H1 (cell line): ENCODE results near the gene STX16. TPM values are rescaled to one million over a fixed set of nuclear protein-coding genes. Genes with fewer than 3 reads are reported as not detected.

Experiments used
- CTCF ChIA-PET: fragments of 300-600 bp; sonication (Branson Sonifier 250); formaldehyde crosslinking; loops from one replicate; lab custom pipeline; 2021; ENCODE audit not compliant: partially characterized antibody; lab: Charles Lee
- POLR2A ChIA-PET: fragments of 300-600 bp; sonication (Branson Sonifier 250); formaldehyde crosslinking; loops from one replicate; lab custom pipeline; 2021; ENCODE audit warnings: inconsistent platforms; ENCODE audit not compliant: partially characterized antibody; lab: Charles Lee
- DNase-seq, 2 experiments: peaks; one replicate each; pipeline versions ENCODE4 v3.0.0 to v3.0.0-alpha.2; 2010 to 2022; ENCODE audit warnings: low spot score in 2 of 2, low read depth in 1 of 2, mixed read lengths in 1 of 2
- FAIRE-seq: peaks from 2 replicates; lab custom pipeline; 2011; peaks lifted over from hg19 to GRCh38; lab: Jason Lieb, UNC
- H2AFZ ChIP-seq: 2 replicates; pipeline ENCODE4 v1.8.1; 2012; ENCODE audit warnings: low read length, inconsistent platforms
- H2AK5ac ChIP-seq: 2 replicates; pipeline ENCODE4 v1.6.1; 2013; ENCODE audit warnings: low read depth, low read length
- H2BK120ac ChIP-seq: replicated peaks from 2 replicates; pipeline ENCODE3; 2013; ENCODE audit warnings: low read depth, low read length, inconsistent platforms
- H2BK12ac ChIP-seq: 2 replicates; pipeline ENCODE4 v1.6.1; 2013; ENCODE audit warnings: low read depth, low read length
- H2BK15ac ChIP-seq: 2 replicates; pipeline ENCODE4 v1.6.1; 2013; ENCODE audit warnings: low read length
- H2BK20ac ChIP-seq: 2 replicates; pipeline ENCODE4 v1.6.1; 2013; ENCODE audit warnings: low read length
- H2BK5ac ChIP-seq: 2 replicates; pipeline ENCODE4 v1.6.1; 2013; ENCODE audit warnings: low read depth, low read length
- H3K14ac ChIP-seq: 2 replicates; pipeline ENCODE4 v1.6.1; 2013; ENCODE audit warnings: inconsistent platforms; ENCODE audit not compliant: insufficient read length
- H3K18ac ChIP-seq: 2 replicates; pipeline ENCODE4 v1.6.1; 2013; ENCODE audit warnings: low read length; ENCODE audit errors: extremely low read depth
- H3K23ac ChIP-seq: 2 replicates; pipeline ENCODE4 v1.6.1; 2013; ENCODE audit warnings: inconsistent platforms; ENCODE audit not compliant: insufficient read length
- H3K23me2 ChIP-seq: 2 replicates; pipeline ENCODE4 v1.6.1; 2013; ENCODE audit warnings: low read depth, low read length
- H3K27ac ChIP-seq: 2 replicates; pipeline ENCODE4 v1.6.1; 2011; ENCODE audit warnings: low read depth, low read length, inconsistent platforms
- H3K27me3 ChIP-seq, 4 experiments: replicated peaks in 1 of 4; 1 replicate in 1 of 4; 2 replicates in 3 of 4; pipeline versions ENCODE4 v1.6.1 to v1.8.1; 2011 to 2013; ENCODE audit warnings: low read length in 3 of 4, mild to moderate bottlenecking in 3 of 4, inconsistent platforms in 2 of 4, mixed read lengths in 2 of 4, moderate library complexity in 1 of 4; ENCODE audit not compliant: control insufficient read depth in 3 of 4, insufficient read depth in 3 of 4; ENCODE audit errors: extremely low read depth in 1 of 4
- H3K36me3 ChIP-seq, 4 experiments: 2 replicates each; pipeline versions ENCODE4 v1.6.1 to v1.8.1; 2011 to 2013; ENCODE audit warnings: mild to moderate bottlenecking in 4 of 4, low read length in 3 of 4, moderate library complexity in 2 of 4, control low read depth in 1 of 4, inconsistent platforms in 1 of 4; ENCODE audit not compliant: insufficient read depth in 4 of 4, control insufficient read depth in 2 of 4
- H3K4ac ChIP-seq: replicated peaks from 2 replicates; pipeline ENCODE3; 2013; ENCODE audit warnings: low read length, low read depth, mixed read lengths, inconsistent platforms; ENCODE audit not compliant: insufficient read length
- H3K4me1 ChIP-seq, 4 experiments: replicated peaks in 1 of 4; 1 replicate in 1 of 4; 2 replicates in 3 of 4; pipeline versions ENCODE4 v1.6.1 to v1.8.1; 2011 to 2013; ENCODE audit warnings: low read length in 3 of 4, inconsistent platforms in 2 of 4, mixed read lengths in 1 of 4; ENCODE audit not compliant: insufficient read depth in 4 of 4, control insufficient read depth in 3 of 4
- H3K4me2 ChIP-seq, 2 experiments: 2 replicates each; pipeline versions ENCODE4 v1.6.1 to v1.8.1; 2011 to 2013; ENCODE audit warnings: low read depth in 2 of 2, low read length in 2 of 2, control low read depth in 1 of 2, inconsistent platforms in 1 of 2, mild to moderate bottlenecking in 1 of 2; ENCODE audit not compliant: insufficient read depth in 1 of 2
- H3K4me3 ChIP-seq, 4 experiments: fragments of 200-600, 300-600 bp in 1 of 4; sonication (generic), shearing (Covaris generic), sonication (Bioruptor Twin) in 1 of 4; 2 replicates each; pipeline versions ENCODE4 v1.5.1 to v1.8.1; 2011 to 2016; ENCODE audit warnings: low read length in 4 of 4, low read depth in 3 of 4, control low read depth in 2 of 4, inconsistent platforms in 2 of 4, mild to moderate bottlenecking in 2 of 4, mixed read lengths in 1 of 4, moderate library complexity in 1 of 4; ENCODE audit not compliant: insufficient read depth in 2 of 4; ENCODE audit errors: extremely low read depth in 1 of 4
- H3K56ac ChIP-seq: replicated peaks from 2 replicates; pipeline ENCODE3; 2013; ENCODE audit warnings: low read depth, mild to moderate bottlenecking, mixed read lengths, low read length, inconsistent platforms; ENCODE audit not compliant: insufficient read length
- H3K79me1 ChIP-seq: 2 replicates; pipeline ENCODE4 v1.6.1; 2013; ENCODE audit warnings: low read depth, low read length, control low read depth
- H3K79me2 ChIP-seq, 2 experiments: 2 replicates each; pipeline versions ENCODE4 v1.6.1 to v1.8.1; 2012 to 2013; ENCODE audit warnings: low read length in 2 of 2, mild to moderate bottlenecking in 2 of 2, inconsistent platforms in 1 of 2; ENCODE audit not compliant: insufficient read depth in 2 of 2, control insufficient read depth in 1 of 2
- H3K9ac ChIP-seq, 4 experiments: replicated peaks in 1 of 4; 1 replicate in 1 of 4; 2 replicates in 3 of 4; pipeline versions ENCODE4 v1.6.1 to v1.8.1; 2011 to 2013; ENCODE audit warnings: low read depth in 3 of 4, low read length in 3 of 4, control low read depth in 2 of 4, mild to moderate bottlenecking in 2 of 4, moderate library complexity in 2 of 4, inconsistent platforms in 1 of 4; ENCODE audit errors: extremely low read depth in 1 of 4
- H3K9me3 ChIP-seq, 2 experiments: 2 replicates each; pipeline versions ENCODE4 v1.6.1 to v1.8.1; 2012 to 2013; ENCODE audit warnings: mild to moderate bottlenecking in 2 of 2, moderate library complexity in 2 of 2, control low read depth in 1 of 2, inconsistent platforms in 1 of 2, low read depth in 1 of 2, low read length in 1 of 2, mixed read lengths in 1 of 2; ENCODE audit not compliant: insufficient read depth in 2 of 2
- H4K20me1 ChIP-seq, 2 experiments: replicated peaks in 1 of 2; 2 replicates each; pipeline versions ENCODE3 to v1.8.1; 2011 to 2013; ENCODE audit warnings: inconsistent platforms in 2 of 2, low read length in 2 of 2, mild to moderate bottlenecking in 1 of 2; ENCODE audit not compliant: insufficient read depth in 2 of 2, control insufficient read depth in 1 of 2
- H4K5ac ChIP-seq: 2 replicates; pipeline ENCODE4 v1.6.1; 2013; ENCODE audit warnings: low read length, low read depth, mixed read lengths, inconsistent platforms; ENCODE audit not compliant: insufficient read length
- H4K8ac ChIP-seq: 2 replicates; pipeline ENCODE4 v1.8.0; 2013; ENCODE audit warnings: mild to moderate bottlenecking, moderate library complexity, low read length, inconsistent platforms; ENCODE audit not compliant: insufficient read depth; ENCODE audit errors: extremely low read depth
- H4K91ac ChIP-seq: replicated peaks from 2 replicates; pipeline ENCODE3; 2013; ENCODE audit warnings: low read length, mixed read lengths, inconsistent platforms; ENCODE audit not compliant: insufficient read length
- ASH2L ChIP-seq: fragments of 200-600, 300-600 bp; sonication (generic); IDR thresholded peaks from one replicate; pipeline ENCODE4 v1.7.1; 2017; ENCODE audit warnings: low read length
- EZH2 ChIP-seq: fragments of 200-600 bp; sonication (generic); IDR thresholded peaks from 2 replicates; pipeline ENCODE4 v1.7.1; 2012; ENCODE audit warnings: low read depth, mild to moderate bottlenecking, moderate library complexity, low read length, inconsistent platforms; ENCODE audit not compliant: severe bottlenecking
- KDM4A ChIP-seq: IDR thresholded peaks from one replicate; pipeline ENCODE4 v1.7.1; 2012; ENCODE audit warnings: low read depth, mild to moderate bottlenecking, moderate library complexity, low read length, inconsistent platforms; ENCODE audit not compliant: severe bottlenecking
- NRF1 ChIP-seq: IDR thresholded peaks from 2 replicates; pipeline ENCODE4 v1.6.1; 2011; ENCODE audit warnings: mild to moderate bottlenecking, low read depth, low read length, improper control_type of control experiment
- PHF8 ChIP-seq: fragments of 200-600 bp; sonication (generic); conservative IDR thresholded peaks from 2 replicates; pipeline ENCODE4 v1.7.1; 2012; ENCODE audit warnings: low read depth, mild to moderate bottlenecking, inconsistent platforms, low read length, moderate library complexity
- RNF2 ChIP-seq: fragments of 200-900, 300-1000 bp; sonication (generic); IDR thresholded peaks from 2 replicates; pipeline ENCODE4 v1.7.1; 2016; ENCODE audit warnings: borderline replicate concordance, low read depth, mild to moderate bottlenecking, antibody characterized with exemption, low read length; ENCODE audit not compliant: poor library complexity, severe bottlenecking; ENCODE audit errors: missing control alignments
- SIN3A ChIP-seq, 2 experiments: IDR thresholded peaks in 1 of 2; conservative IDR thresholded peaks in 1 of 2; 2 replicates each; pipeline ENCODE4 v1.6.1; 2011 to 2012; ENCODE audit warnings: low read length in 2 of 2, improper control_type of control experiment in 1 of 2, low read depth in 1 of 2, mild to moderate bottlenecking in 1 of 2
- SUZ12 ChIP-seq: fragments of 200-600 bp; sonication (generic); IDR thresholded peaks from 2 replicates; pipeline ENCODE4 v1.6.1; 2012; ENCODE audit warnings: mild to moderate bottlenecking, inconsistent platforms, low read length, moderate library complexity, mixed read lengths
- TEAD4 ChIP-seq: IDR thresholded peaks from 2 replicates; pipeline ENCODE4 v1.6.1; 2012; ENCODE audit warnings: low read depth, low read length, inconsistent platforms, mixed read lengths
- WGBS, 2 experiments: shearing (Covaris generic) in 1 of 2; methylation state at CpG; one replicate each; pipeline versions ENCODE4 v1.1.6 to v1.1.7; 2013 to 2015; ENCODE audit warnings: low lambda C conversion rate in 2 of 2, mixed read lengths in 2 of 2, inconsistent platforms in 1 of 2, low coverage in 1 of 2, missing lambda C conversion rate in 1 of 2; ENCODE audit not compliant: insufficient replicate concordance in 2 of 2, insufficient coverage in 1 of 2, insufficient read length in 1 of 2; ENCODE audit errors: extremely low coverage in 1 of 2, missing lambda C conversion rate in 1 of 2; 5-methylcytosine and 5-hydroxymethylcytosine counted together
- polyA plus RNA-seq, 7 experiments: library from polyadenylated mRNA; depleted of rRNA in 3 of 7; stranded (reverse) in 5 of 7; unstranded in 2 of 7; fragments of >200 nt in 5 of 7; fragments of 200-250 nt in 2 of 7; gene quantifications; 1 replicate in 5 of 7; 2 replicates in 1 of 7; 4 replicates in 1 of 7; pipeline versions ENCODE4 v1.2.1 to v1.2.3, GENCODE V29; 2011 to 2013; ENCODE audit warnings: missing spikeins in 2 of 7, mixed read lengths in 2 of 7
- total RNA-seq: library from RNA; stranded (reverse); fragmentation: NEBNext Ultra II Directional; extraction: Animal tissue kit (Norgen Biotek cat#: 25700); gene quantifications from 2 replicates; pipeline ENCODE4 v1.2.1, GENCODE V29; 2021

STX16 gene
- total and polyA plus RNA-seq, 2 of the 8 experiments (the other 6 are each of a cell fraction or from before 2014, with no cell fraction given) = 45.2 to 61.6 TPM

DNA sequence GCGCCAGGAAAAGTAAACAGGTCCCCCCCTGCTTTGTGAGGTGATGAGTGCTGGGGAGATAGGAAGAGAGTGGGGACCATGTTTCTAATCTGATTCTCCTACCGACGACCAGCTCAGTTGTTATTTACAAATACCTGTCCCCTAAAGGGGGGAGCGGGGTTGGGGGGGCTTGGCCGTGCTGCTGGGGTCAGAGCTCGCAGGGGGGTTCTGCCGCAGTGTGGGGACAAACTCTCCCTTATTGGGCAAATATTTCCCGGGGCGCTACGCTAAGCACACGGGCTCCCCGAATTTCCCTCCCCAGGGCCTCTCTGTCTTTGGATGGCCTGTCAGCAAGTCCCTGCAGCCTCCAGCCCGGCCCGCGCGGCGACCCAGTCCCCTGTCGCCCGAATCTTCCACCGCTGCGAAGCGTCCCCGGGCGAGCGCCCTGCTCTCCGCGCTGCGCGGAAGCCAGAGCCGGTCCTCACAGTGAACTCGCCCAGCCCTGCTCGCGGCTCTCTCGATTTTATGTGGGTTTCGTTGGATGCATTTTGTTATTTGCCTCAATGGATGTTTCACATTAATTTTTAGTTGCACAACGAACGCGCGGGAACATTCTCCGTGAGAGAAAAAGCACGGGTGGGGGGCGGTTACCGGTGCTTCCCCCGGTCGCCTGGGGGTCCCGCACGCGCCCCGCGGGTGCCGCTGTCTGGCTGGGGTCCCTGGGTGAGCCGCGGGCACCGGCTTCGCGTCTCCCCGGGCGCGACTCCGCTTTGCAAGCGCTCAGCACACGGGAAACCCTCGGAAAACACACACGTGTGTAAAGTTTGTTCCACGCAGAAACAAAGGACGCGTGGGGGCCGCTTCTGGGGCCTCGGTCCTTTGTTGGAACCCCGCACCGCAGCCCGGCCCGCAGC, 1.5 kb upstream of the STX16 start:
- Histone ChIP-seq H2BK120ac (peak overlapping the region; percentile 70), H2BK15ac (no peak overlapping the region), H3K56ac (peak overlapping the region; percentile 72), H3K14ac (no peak overlapping the region), H3K4me2 (peak overlapping the region; percentile 86 to 91), H3K23ac (no peak overlapping the region), H3K4me3 (peak overlapping the region; percentile 63 to 90 (median 82)), H3K18ac (peak overlapping the region; percentile 95), H3K4me1 (peaks cover 0 to 4% (median 2%) of the 10 kb centered on the region in 4 experiments; a peak in 5 of 7 replicates), H3K27me3 (peaks cover 0 to 3% (median 0%) of the 10 kb centered on the region in 4 experiments; a peak in 2 of 7 replicates), H3K9me3 (no peaks in the 10 kb centered on the region), H3K23me2 (peaks cover 19% of the 10 kb centered on the region), H2AK5ac (no peak overlapping the region), H2AFZ (peak overlapping the region; percentile 1; the same call in 1 of the 2 replicates), H4K20me1 (no peaks in the 10 kb centered on the region), H3K79me1 (no peaks in the 10 kb centered on the region), H2BK12ac (no peak overlapping the region), H3K4ac (peak overlapping the region; percentile 54), H3K27ac (no peak overlapping the region), H4K91ac (peak overlapping the region; percentile 46), H4K5ac (no peak overlapping the region), H2BK5ac (peak overlapping the region; percentile 2; the same call in 1 of the 2 replicates), H2BK20ac (no peak overlapping the region), H3K79me2 (peaks cover 3 to 31% of the 10 kb centered on the region in 2 experiments; a peak in 3 of 4 replicates), H4K8ac (peak overlapping the region; percentile 71), H3K9ac (peak overlapping the region in 3 of 4 experiments; percentile 20 to 56 (median 28); a peak in 3 of 7 replicates), H3K36me3 (no peaks in the 10 kb centered on the region; a peak in 1 of 8 replicates)
- POLR2A ChIA-PET = interaction anchor here (0.7 to 4.5 kb wide), 14 partner anchors 10 to 199 kb away, joined by 3 to 54 read pairs (median 6); partner anchors contain the start of gene NPEPL1
- DNase-seq = peak in 1 of 2 experiments; percentile 56
- CTCF ChIA-PET = interaction anchor here (0.6 to 7.7 kb wide), 20 partner anchors 9 to 593 kb away, joined by 3 to 57 read pairs (median 4); no protein-coding TSS in a partner anchor
- FAIRE-seq = no peak
- TF ChIP-seq SUZ12 (peak; percentile 22; the same call in 1 of the 2 replicates), NRF1 (no peak), SIN3A (conservative IDR thresholded peaks at IDR 0.05 in 1 of 2, IDR thresholded peaks at IDR 0.05 in 1 of 2; ENCODE audit: low read depth in 1 of 2, low read length in 2 of 2) (0 out of 4 replicates have a peak, but pooled peaks of 1 of the 2 experiments have one; percentile 30), RNF2 (peak; percentile 26), EZH2 (peak; percentile 20), TEAD4 (no peak), ASH2L (peak; percentile 49), PHF8 (no peak), KDM4A (peak; percentile 78)
- 7% methylated on average over 44 of the region's 73 CpGs; no CpG with 5 or more reads in 1 of the 2 experiments for WGBS, 2 experiments
